Kidney epithelial cell (primary cell): ENCODE results near the gene MTOR. TPM values are rescaled to one million over a fixed set of nuclear protein-coding genes. Genes with fewer than 3 reads are reported as not detected.

Experiments used
- DNase-seq: peaks from one replicate; pipeline ENCODE4 v3.0.0-alpha.2; 2010; ENCODE audit warnings: low read depth
- H3K27me3 ChIP-seq: 2 replicates; pipeline ENCODE4 v1.6.0; 2011; ENCODE audit warnings: low read length; ENCODE audit not compliant: control insufficient read depth, insufficient read depth
- H3K36me3 ChIP-seq: 2 replicates; pipeline ENCODE4 v1.5.1; 2011; ENCODE audit warnings: low read length; ENCODE audit not compliant: control insufficient read depth, insufficient read depth
- H3K4me3 ChIP-seq: 2 replicates; pipeline ENCODE4 v1.5.1; 2011; ENCODE audit warnings: low read depth, mild to moderate bottlenecking, control low read depth, low read length
- CTCF ChIP-seq: IDR thresholded peaks from 2 replicates; pipeline ENCODE4 v1.5.1; 2011; ENCODE audit warnings: mild to moderate bottlenecking, moderate library complexity, low read length, control low read depth, inconsistent platforms; ENCODE audit not compliant: insufficient read depth, poor library complexity, severe bottlenecking
- total RNA-seq: library from RNA; depleted of rRNA; stranded (reverse); fragments of >200 nt; gene quantifications from 2 replicates; pipeline ENCODE4 v1.2.3, GENCODE V29; 2015

Gene MTOR
- total RNA-seq, 1 donor from 2014 or later: 41.3 TPM

DNA sequence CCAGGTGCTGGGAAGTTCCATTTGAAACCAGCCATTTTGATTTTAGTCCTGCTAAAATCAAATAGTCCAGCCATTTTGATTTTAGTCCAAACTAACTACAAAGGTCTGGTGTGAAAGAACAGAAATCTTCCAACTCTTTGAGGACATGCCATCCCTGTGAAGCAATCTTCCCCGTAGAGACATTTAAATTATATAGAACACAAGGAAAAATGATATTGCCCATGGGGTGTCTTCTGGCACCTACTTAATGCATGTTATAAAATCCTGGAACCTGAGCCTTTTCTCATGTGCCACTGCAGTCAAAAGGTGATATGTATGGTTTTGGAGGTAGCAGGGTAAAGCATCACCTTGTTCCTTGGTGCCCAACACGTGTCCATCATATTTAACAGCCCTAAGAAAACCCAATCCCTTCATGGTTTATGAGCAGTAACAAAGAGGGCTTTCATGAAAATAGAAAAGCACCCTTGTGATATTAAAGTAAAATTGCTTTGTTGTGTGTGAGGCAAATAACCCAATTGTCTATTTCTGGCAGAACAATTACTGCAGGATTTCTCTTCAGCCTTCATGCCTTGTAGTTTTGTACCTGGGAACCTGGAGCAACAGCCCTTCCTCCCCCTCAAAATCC lies 46.9 kb downstream of the MTOR start:
- peaks cover 5% of the 10 kb centered on the region for H3K36me3 ChIP-seq
- no peaks in the 10 kb centered on the region for H3K27me3 ChIP-seq
- no peak for TF ChIP-seq CTCF
- DNase-seq: no peak
- H3K4me3 ChIP-seq: no peak overlapping the region

DNA sequence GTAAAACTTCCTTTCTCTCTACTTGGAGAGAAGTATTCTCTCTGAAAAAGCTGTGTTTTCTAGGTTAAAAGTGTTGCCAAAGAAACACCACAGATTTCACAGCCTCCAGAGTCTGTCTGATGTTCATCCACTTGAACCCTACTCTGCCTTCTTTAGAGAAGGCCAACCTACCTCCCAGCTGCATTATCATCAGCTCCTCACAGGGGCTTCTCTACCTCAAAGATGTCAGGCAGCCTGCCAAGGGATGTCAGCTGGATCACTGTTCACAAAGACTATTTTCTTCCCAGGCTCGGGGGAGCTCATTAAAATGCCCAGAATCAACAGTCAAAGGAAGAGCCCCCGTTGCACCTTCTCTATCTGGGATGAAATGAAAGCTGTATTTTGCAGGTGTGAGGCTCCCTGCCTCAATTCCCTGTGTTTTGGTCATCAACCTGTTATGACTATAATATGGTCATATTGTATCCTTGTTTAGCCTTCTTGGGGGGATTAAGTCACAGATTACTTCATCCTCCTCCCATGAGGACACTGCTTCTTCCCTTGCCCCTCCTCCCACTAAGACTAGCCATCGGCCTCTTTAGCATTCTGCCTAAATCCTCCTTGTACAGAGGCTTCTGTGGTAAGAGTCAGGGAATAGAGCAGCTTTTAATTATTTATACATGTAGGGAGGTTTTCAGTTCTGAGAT lies 47.5 kb downstream of the MTOR start:
- no peak for DNase-seq
- no peak for TF ChIP-seq CTCF
- H3K36me3 ChIP-seq: peaks cover 5% of the 10 kb centered on the region
- no peak overlapping the region for H3K4me3 ChIP-seq
- H3K27me3 ChIP-seq: no peaks in the 10 kb centered on the region

GRCh38 chr1:11211925-11212587 lies 50.3 kb downstream of the MTOR start:
- H3K4me3 ChIP-seq: no peak overlapping the region
- H3K36me3 ChIP-seq: peaks cover 5% of the 10 kb centered on the region
- DNase-seq: no peak
- TF ChIP-seq CTCF: no peak
- no peaks in the 10 kb centered on the region for H3K27me3 ChIP-seq

DNA sequence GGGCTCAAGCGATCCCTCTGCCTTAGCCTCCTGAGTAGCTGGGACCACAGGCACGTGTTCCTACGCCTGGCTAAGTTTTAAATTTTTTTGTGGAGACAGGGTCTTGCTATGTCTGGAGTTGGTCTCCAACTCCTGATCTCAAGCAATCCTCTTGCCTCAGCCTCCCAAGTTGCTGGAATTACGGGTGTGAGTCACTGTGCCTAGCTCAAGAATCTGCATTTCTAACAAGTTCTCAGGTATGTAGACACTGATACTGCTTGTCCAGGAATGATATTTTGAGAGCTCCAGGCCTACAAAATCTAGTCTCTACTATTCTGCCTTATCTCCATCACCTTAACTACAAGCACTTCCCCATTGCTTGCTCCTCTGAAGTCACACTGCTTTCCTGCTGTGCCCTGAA lies 50.9 kb downstream of the MTOR start:
- no peak for TF ChIP-seq CTCF
- Histone ChIP-seq H3K27me3 (no peaks in the 10 kb centered on the region), H3K36me3 (peaks cover 5% of the 10 kb centered on the region)

DNA sequence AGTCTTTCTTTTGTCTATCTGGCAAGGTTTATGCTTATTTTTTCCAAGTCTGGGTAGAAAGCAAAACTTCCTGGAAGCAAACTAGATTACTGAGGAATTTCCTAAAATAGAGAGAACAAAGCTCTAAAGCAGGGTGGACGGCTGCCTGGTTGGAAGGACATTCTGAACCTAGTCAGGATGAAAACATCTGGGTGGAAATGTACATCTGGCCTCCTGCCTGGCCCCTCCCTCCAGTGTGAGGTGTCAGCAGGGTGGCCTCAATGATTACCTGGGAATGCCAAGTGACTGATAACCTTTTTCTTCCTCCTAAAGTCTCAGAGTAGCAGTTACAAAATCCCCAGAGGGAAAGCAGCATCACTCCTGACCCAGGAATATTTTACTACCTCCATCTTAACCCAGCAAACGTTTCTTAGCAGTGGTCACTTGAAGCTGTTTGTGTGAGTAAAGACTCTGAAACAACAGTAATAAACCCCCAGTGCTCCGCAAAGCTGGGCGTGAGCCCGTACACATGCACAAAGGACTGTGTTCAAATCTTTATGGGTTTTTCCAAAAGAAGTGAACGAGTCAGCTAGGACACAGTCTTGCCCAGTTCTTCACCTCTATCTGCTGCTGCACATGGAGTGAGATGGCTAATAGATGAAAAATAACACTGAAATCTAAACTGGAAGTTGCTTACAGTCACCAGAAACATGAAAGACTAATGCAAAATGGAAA lies 54.3 kb downstream of the MTOR start:
- no peak for TF ChIP-seq CTCF
- no peak for DNase-seq
- Histone ChIP-seq H3K27me3 (no peaks in the 10 kb centered on the region), H3K4me3 (no peak overlapping the region), H3K36me3 (peaks cover 1% of the 10 kb centered on the region)

More for the DNA sequence above, 50.9 kb downstream of the MTOR start:
- H3K4me3 ChIP-seq: no peak overlapping the region
- DNase-seq: no peak
